Natural killer cell (primary cell): Measurements from ENCODE around the gene NUB1. TPM values are rescaled to one million over a fixed set of nuclear protein-coding genes. Genes with fewer than 3 reads are reported as not detected.
A peak's percentile ranks its signal among the peaks of the same experiment; 100 is the strongest.
"Not testable (repeated sequence)": the region's sequence is repeated elsewhere in the genome, so short reads cannot be mapped to it uniquely, and the experiment has no call there.

Experiments used
- ATAC-seq, 3 donors: fragments of 150-1000 bp in 2 of 3; fragments of 200-7000 bp in 1 of 3; cut with Tn5 transposase; 1 replicate in 1 of 3; 2 replicates in 2 of 3; pipeline ENCODE4 v1.10.0; 2021; ENCODE audit warnings: mild to moderate bottlenecking in 2 of 3, moderate library complexity in 2 of 3
- DNase-seq, 2 donors: peaks; one replicate each; pipeline versions ENCODE4 v3.0.0 to v3.0.0-alpha.2; 2013 to 2021; ENCODE audit warnings: mixed read lengths in 1 of 2
- H3K27ac ChIP-seq: one replicate; pipeline ENCODE4 v1.5.1; 2013; ENCODE audit warnings: mild to moderate bottlenecking, low read length
- H3K27me3 ChIP-seq: one replicate; pipeline ENCODE4 v1.6.1; 2013; ENCODE audit warnings: low read length; ENCODE audit not compliant: control insufficient read depth, insufficient read depth
- H3K36me3 ChIP-seq: one replicate; pipeline ENCODE4 v1.6.1; 2013; ENCODE audit warnings: low read length; ENCODE audit not compliant: control insufficient read depth, insufficient read depth
- H3K4me1 ChIP-seq: one replicate; pipeline ENCODE4 v1.6.1; 2013; ENCODE audit warnings: low read length; ENCODE audit not compliant: control insufficient read depth, insufficient read depth
- H3K4me3 ChIP-seq: one replicate; pipeline ENCODE4 v1.5.1; 2013; ENCODE audit warnings: low read length
- H3K9me3 ChIP-seq: one replicate; pipeline ENCODE4 v1.6.1; 2013; ENCODE audit warnings: low read length; ENCODE audit not compliant: control insufficient read depth, insufficient read depth
- H3K27ac Mint-ChIP-seq, 2 donors: one replicate each; pipeline ENCODE4 v1.8.0; 2022; ENCODE audit warnings: mild to moderate bottlenecking in 2 of 2, mixed read lengths in 2 of 2, moderate library complexity in 1 of 2
- H3K27me3 Mint-ChIP-seq, 2 donors: one replicate each; pipeline ENCODE4 v1.8.0; 2022; ENCODE audit warnings: low read depth in 2 of 2, mixed read lengths in 2 of 2
- H3K36me3 Mint-ChIP-seq: one replicate; pipeline ENCODE4 v1.8.0; 2022; ENCODE audit warnings: mixed read lengths
- H3K4me1 Mint-ChIP-seq, 2 donors: one replicate each; pipeline ENCODE4 v1.8.0; 2022; ENCODE audit warnings: mixed read lengths in 2 of 2
- H3K4me3 Mint-ChIP-seq: one replicate; pipeline ENCODE4 v1.8.0; 2022; ENCODE audit warnings: mild to moderate bottlenecking, moderate library complexity, mixed read lengths
- H3K9me3 Mint-ChIP-seq, 2 donors: one replicate each; pipeline ENCODE4 v1.8.0; 2022; ENCODE audit warnings: mixed read lengths in 2 of 2
- CTCF ChIP-seq: fragments of 200-600 bp; IDR thresholded peaks from one replicate; pipeline ENCODE4 v1.8.0; 2022; ENCODE audit warnings: antibody characterized with exemption
- WGBS: methylation state at CpG from one replicate; pipeline ENCODE4 v1.1.7; 2013; ENCODE audit warnings: missing lambda C conversion rate; ENCODE audit not compliant: insufficient coverage; 5-methylcytosine and 5-hydroxymethylcytosine counted together
- intact Hi-C: fragments of 100-400 bp; cut with micrococcal nuclease; formaldehyde crosslinking; loops from one replicate; pipeline ENCODE4 v1.14.2; 2022
- total RNA-seq, 4 donors: library from RNA; stranded (reverse); fragments of 120-200 nt in 1 of 4; gene quantifications; one replicate each; pipeline versions ENCODE4 v1.2.3 to v1.2.4, GENCODE V29; 2013 to 2022

NUB1 gene
- total RNA-seq, 3 donors from 2014 or later (not counting 1 experiment from before 2014, with no cell fraction given): 110 to 113 (median 111) TPM

- Histone ChIP-seq H3K27ac (no peak overlapping the region), H3K4me1 (peaks cover 8% of the 10 kb centered on the region), H3K9me3 (peaks cover 2% of the 10 kb centered on the region), H3K36me3 (no peaks in the 10 kb centered on the region), H3K27me3 (peaks cover 12% of the 10 kb centered on the region), H3K4me3 (no peak overlapping the region)
- DNase-seq (no peak), ATAC-seq (no peak)
- Mint-ChIP-seq H3K27me3 (peaks cover 18 to 33% of the 10 kb centered on the region in 2 donors), H3K4me1 (peaks cover 12 to 14% of the 10 kb centered on the region in 2 donors), H3K36me3 (no peaks in the 10 kb centered on the region), H3K27ac (no peak overlapping the region), H3K4me3 (no peak overlapping the region), H3K9me3 (no peaks in the 10 kb centered on the region)
- 83% methylated on average over 20 of the region's 20 CpGs for WGBS
- intact Hi-C loops: loop anchor here (2.0 kb wide), 1 partner anchor 177 kb away; no protein-coding TSS in a partner anchor
- TF ChIP-seq CTCF: no peak
Measured at GRCh38 chr7:151301471-151302462, 39.8 kb upstream of the NUB1 start.

- Mint-ChIP-seq H3K4me1 (peaks cover 12 to 14% of the 10 kb centered on the region in 2 donors), H3K27me3 (peaks cover 13 to 29% of the 10 kb centered on the region in 2 donors)
- whole genome bisulfite sequencing: 90% methylated on average over 19 of the region's 19 CpGs
- DNase-seq, ATAC-seq, H3K36me3 ChIP-seq, H3K9me3 ChIP-seq, intact Hi-C loops, H3K4me3 Mint-ChIP-seq, H3K9me3 Mint-ChIP-seq, H3K4me3 ChIP-seq, H3K27ac Mint-ChIP-seq, H3K27ac ChIP-seq, H3K36me3 Mint-ChIP-seq: not testable (repeated sequence)
- Histone ChIP-seq H3K4me1 (peaks cover 11% of the 10 kb centered on the region), H3K27me3 (peaks cover 12% of the 10 kb centered on the region)
Measured at GRCh38 chr7:151304251-151304650, 37.4 kb upstream of the NUB1 start.

- peaks cover 13% of the 10 kb centered on the region for H3K4me1 ChIP-seq
- ATAC-seq: no peak
- peaks cover 12% of the 10 kb centered on the region for H3K27me3 ChIP-seq
- H3K27ac ChIP-seq: no peak overlapping the region
- WGBS: 34% methylated on average over 6 of the region's 7 CpGs
- TF ChIP-seq CTCF: no peak
- Mint-ChIP-seq H3K4me1 (peaks cover 12 to 14% of the 10 kb centered on the region in 2 donors), H3K9me3 (no peaks in the 10 kb centered on the region), H3K36me3 (no peaks in the 10 kb centered on the region), H3K27ac (no peak overlapping the region), H3K4me3 (no peak overlapping the region), H3K27me3 (peaks cover 13 to 26% of the 10 kb centered on the region in 2 donors)
- H3K36me3 ChIP-seq: no peaks in the 10 kb centered on the region
- intact Hi-C loops: no loop called here
- DNase-seq: no peak
- no peak overlapping the region for H3K4me3 ChIP-seq
- H3K9me3 ChIP-seq: no peaks in the 10 kb centered on the region
Measured at GRCh38 chr7:151304856-151305255, 36.8 kb upstream of the NUB1 start.

GRCh38 chr7:151306374-151306773 is 35.2 kb upstream of the NUB1 start:
- H3K36me3 Mint-ChIP-seq: no peaks in the 10 kb centered on the region
- no peak for TF ChIP-seq CTCF

More at GRCh38 chr7:151306374-151306773, 35.2 kb upstream of the NUB1 start:
- DNase-seq (no peak), ATAC-seq (peak in 2 of 3 donors; percentile 25 to 27)
- H3K9me3 Mint-ChIP-seq: no peaks in the 10 kb centered on the region
- no peak overlapping the region for H3K4me3 ChIP-seq
- peaks cover 13% of the 10 kb centered on the region for H3K4me1 ChIP-seq
- no peaks in the 10 kb centered on the region for H3K36me3 ChIP-seq
- H3K27ac ChIP-seq: no peak overlapping the region
- peaks cover 12% of the 10 kb centered on the region for H3K27me3 ChIP-seq
- peaks cover 12 to 14% of the 10 kb centered on the region in 2 donors for H3K4me1 Mint-ChIP-seq
- intact Hi-C loops: no loop called here
- WGBS: 80% methylated on average over 8 of the region's 8 CpGs
- peaks cover 2% of the 10 kb centered on the region for H3K9me3 ChIP-seq
- no peak overlapping the region for H3K4me3 Mint-ChIP-seq
- H3K27me3 Mint-ChIP-seq: peaks cover 6 to 25% of the 10 kb centered on the region in 2 donors
- no peak overlapping the region for H3K27ac Mint-ChIP-seq
